Chondrocyte (in vitro differentiated cells): ENCODE results near the gene PPP1R2. TPM values are rescaled to one million over a fixed set of nuclear protein-coding genes. Genes with fewer than 3 reads are reported as not detected.

Source experiments
- DNase-seq: peaks from one replicate; pipeline ENCODE4 v3.0.0; 2021; ENCODE audit warnings: mixed read lengths, low spot score
- H3K27ac Mint-ChIP-seq: one replicate; pipeline ENCODE4 v1.8.0; 2021; ENCODE audit warnings: mild to moderate bottlenecking, moderate library complexity, mixed read lengths; ENCODE audit not compliant: unreplicated experiment
- H3K27me3 Mint-ChIP-seq: 2 replicates; pipeline ENCODE4 v1.8.0; 2021; ENCODE audit warnings: low read depth, mixed read lengths
- H3K36me3 Mint-ChIP-seq: 2 replicates; pipeline ENCODE4 v1.8.0; 2021; ENCODE audit warnings: low read depth, mixed read lengths
- H3K4me1 Mint-ChIP-seq: 2 replicates; pipeline ENCODE4 v1.8.0; 2021; ENCODE audit warnings: low read depth, mild to moderate bottlenecking, mixed read lengths
- H3K4me3 Mint-ChIP-seq: one replicate; pipeline ENCODE4 v1.8.0; 2021; ENCODE audit warnings: mild to moderate bottlenecking, moderate library complexity, mixed read lengths; ENCODE audit not compliant: unreplicated experiment
- H3K9me3 Mint-ChIP-seq: 2 replicates; pipeline ENCODE4 v1.8.0; 2021; ENCODE audit warnings: low read depth, mixed read lengths
- total RNA-seq: library from RNA; stranded (reverse); gene quantifications from 3 replicates; pipeline ENCODE4 v1.2.1, GENCODE V29; 2021
- TF ChIP-seq, protein P1 (sequence below): fragments of 200-600 bp; sonication (generic); IDR thresholded peaks from 2 replicates; pipeline ENCODE4 v1.5.0; 2021; ENCODE audit warnings: antibody characterized with exemption, mild to moderate bottlenecking, moderate library complexity

Gene PPP1R2
- total RNA-seq, 1 donor from 2014 or later, result 45.8 TPM

DNA sequence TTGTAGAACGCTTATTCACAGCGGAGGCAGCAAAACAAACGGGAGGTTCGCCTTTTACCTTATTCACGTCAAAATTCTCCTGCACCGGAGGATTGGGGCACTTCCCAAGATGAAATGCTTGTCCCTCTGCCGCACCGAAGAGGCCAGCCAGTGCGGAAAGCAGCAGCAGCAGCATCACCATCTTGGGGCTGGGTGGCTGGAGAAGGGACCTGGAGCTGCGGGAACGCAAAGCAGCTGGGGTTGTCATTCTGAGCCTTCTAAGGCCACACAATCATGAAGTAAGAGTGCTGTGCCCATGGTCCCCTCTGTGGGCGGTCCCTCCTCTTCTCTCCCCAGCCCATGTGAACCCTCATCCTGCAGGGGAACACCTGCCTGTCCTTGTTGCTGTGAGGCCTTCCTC lies 36.2 kb upstream of the PPP1R2 start:
- no peak overlapping the region for H3K27ac Mint-ChIP-seq
- H3K36me3 Mint-ChIP-seq, result peaks cover 2% of the 10 kb centered on the region
- H3K27me3 Mint-ChIP-seq, result peaks cover 7% of the 10 kb centered on the region
- TF ChIP-seq, protein P1, sequence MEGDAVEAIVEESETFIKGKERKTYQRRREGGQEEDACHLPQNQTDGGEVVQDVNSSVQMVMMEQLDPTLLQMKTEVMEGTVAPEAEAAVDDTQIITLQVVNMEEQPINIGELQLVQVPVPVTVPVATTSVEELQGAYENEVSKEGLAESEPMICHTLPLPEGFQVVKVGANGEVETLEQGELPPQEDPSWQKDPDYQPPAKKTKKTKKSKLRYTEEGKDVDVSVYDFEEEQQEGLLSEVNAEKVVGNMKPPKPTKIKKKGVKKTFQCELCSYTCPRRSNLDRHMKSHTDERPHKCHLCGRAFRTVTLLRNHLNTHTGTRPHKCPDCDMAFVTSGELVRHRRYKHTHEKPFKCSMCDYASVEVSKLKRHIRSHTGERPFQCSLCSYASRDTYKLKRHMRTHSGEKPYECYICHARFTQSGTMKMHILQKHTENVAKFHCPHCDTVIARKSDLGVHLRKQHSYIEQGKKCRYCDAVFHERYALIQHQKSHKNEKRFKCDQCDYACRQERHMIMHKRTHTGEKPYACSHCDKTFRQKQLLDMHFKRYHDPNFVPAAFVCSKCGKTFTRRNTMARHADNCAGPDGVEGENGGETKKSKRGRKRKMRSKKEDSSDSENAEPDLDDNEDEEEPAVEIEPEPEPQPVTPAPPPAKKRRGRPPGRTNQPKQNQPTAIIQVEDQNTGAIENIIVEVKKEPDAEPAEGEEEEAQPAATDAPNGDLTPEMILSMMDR, result no peak
- H3K9me3 Mint-ChIP-seq, result no peaks in the 10 kb centered on the region
- no peak overlapping the region for H3K4me3 Mint-ChIP-seq
- H3K4me1 Mint-ChIP-seq, result peaks cover 31% of the 10 kb centered on the region
- no peak for DNase-seq

GRCh38 chr3:195578565-195578964 lies 35.4 kb upstream of the PPP1R2 start:
- H3K36me3 Mint-ChIP-seq, result peaks cover 2% of the 10 kb centered on the region
- TF ChIP-seq, protein P1, result no peak
- DNase-seq, result no peak
- H3K4me1 Mint-ChIP-seq, result peaks cover 23% of the 10 kb centered on the region
- H3K4me3 Mint-ChIP-seq, result no peak overlapping the region
- H3K27ac Mint-ChIP-seq, result no peak overlapping the region
- H3K27me3 Mint-ChIP-seq, result peaks cover 7% of the 10 kb centered on the region
- H3K9me3 Mint-ChIP-seq, result no peaks in the 10 kb centered on the region

GRCh38 chr3:195577645-195578177 lies 34.6 kb upstream of the PPP1R2 start:
- peaks cover 17% of the 10 kb centered on the region for H3K4me1 Mint-ChIP-seq
- no peak overlapping the region for H3K27ac Mint-ChIP-seq
- H3K27me3 Mint-ChIP-seq, result peaks cover 7% of the 10 kb centered on the region
- H3K9me3 Mint-ChIP-seq, result no peaks in the 10 kb centered on the region
- TF ChIP-seq, protein P1, result no peak
- H3K36me3 Mint-ChIP-seq, result peaks cover 2% of the 10 kb centered on the region
- no peak for DNase-seq
- no peak overlapping the region for H3K4me3 Mint-ChIP-seq

DNA sequence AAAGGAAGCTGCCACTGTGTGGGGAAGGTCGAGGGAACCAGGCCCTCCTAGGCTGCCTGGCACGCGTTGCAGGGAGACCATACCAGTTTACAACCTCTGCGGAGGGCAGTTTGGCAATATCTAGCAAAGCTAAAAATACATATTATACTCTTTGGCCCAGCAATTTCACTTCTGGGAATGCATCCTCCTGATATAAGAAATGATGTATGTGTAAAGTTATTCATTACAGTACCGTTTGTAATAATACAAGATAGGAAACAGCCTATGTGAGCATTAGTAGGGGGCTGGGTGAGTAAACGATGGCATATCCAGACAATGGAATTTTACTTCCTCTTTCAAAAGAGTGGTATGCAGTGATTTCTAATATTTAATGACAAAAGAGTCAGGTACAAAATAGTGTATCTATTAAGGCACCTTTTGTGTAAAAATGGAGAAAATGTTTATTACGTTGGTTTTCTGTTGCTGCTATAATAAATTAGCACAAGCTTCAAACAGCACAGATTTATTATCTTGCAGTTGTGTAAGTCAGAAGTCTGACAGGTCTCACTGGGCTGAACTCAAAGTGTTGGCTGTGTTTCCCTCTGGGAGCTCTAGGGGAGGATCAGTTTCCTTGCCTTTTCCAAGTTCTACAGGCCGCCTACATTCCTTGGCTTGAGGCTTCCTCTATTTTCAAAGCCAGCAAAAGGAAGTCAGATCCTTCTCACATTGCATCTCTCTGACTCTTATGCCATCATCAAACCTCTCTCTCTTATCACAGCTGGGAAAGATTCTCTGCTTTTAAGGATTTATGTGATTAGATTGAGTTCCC lies 31.6 kb upstream of the PPP1R2 start:
- peaks cover 2% of the 10 kb centered on the region for H3K36me3 Mint-ChIP-seq
- no peaks in the 10 kb centered on the region for H3K4me1 Mint-ChIP-seq
- H3K27me3 Mint-ChIP-seq, result peaks cover 7% of the 10 kb centered on the region
- no peaks in the 10 kb centered on the region for H3K9me3 Mint-ChIP-seq
- TF ChIP-seq, protein P1, result no peak
- no peak overlapping the region for H3K4me3 Mint-ChIP-seq
- DNase-seq, result no peak
- H3K27ac Mint-ChIP-seq, result no peak overlapping the region

DNA sequence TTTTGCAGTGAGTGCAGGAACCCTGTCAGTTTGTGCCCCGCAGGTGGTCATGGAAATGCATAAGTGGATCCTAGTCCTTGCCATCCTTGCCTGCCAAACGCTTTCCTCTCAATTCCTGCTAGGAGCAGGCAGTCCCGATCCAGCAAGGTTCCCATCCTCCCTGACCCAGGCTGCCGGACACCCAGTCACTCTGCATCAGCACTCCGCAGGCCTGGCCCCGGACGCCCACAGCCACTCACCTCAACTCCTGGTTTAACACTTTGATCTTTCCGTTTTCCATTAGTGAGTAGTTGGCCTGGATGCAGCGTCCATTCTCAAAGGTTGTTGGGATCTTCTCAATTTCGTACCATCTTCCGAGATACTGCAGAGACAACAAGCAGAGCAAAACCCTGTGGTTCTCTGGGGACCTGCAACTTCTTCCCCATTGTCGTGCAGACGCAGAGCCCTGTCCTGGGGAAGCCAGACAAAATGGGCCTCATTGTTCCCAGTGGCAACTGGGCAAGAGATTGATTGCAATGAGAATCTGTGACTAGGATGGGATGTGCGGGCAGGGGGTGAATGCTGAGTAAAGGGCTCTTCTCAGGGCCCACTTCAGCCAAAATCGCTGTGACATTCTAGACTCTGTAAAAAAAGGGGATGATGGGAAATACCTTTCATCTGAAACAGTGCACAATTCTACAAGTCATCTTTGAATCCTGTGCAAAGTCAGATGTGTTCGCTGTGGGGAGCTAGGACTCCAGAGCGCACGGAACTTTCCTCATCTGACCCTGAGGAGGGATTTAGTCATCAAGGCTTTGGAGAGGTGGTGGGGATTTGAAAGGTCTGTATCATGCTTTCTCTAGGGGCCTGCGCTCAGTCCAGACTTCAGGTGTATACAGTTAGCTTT lies 30.7 kb upstream of the PPP1R2 start:
- Mint-ChIP-seq H3K27ac (no peak overlapping the region), H3K9me3 (no peaks in the 10 kb centered on the region), H3K4me1 (no peaks in the 10 kb centered on the region), H3K4me3 (no peak overlapping the region), H3K36me3 (peaks cover 2% of the 10 kb centered on the region), H3K27me3 (peaks cover 7% of the 10 kb centered on the region)
- TF ChIP-seq, protein P1, result no peak
- no peak for DNase-seq
